NCI-H2196 treated with DMSO at 0.1 percent for 48 hours (cell line): ENCODE measurements around the gene ALX4.

ENCODE experiments used
- DNase-seq: peaks from one replicate; lab custom pipeline; 2025; ENCODE audit not compliant: unreplicated experiment; lab: John Stamatoyannopoulos, UW

ALX4 gene

GRCh38 chr11:44268614-44269080, 41.3 kb downstream of the ALX4 start:
- no peak for DNase-seq

- no peak for DNase-seq
These were observed 42.0 kb downstream of the ALX4 start for GRCh38 chr11:44267750-44268613.

GRCh38 chr11:44267006-44267749, 42.8 kb downstream of the ALX4 start:
- DNase-seq: no peak

GRCh38 chr11:44266056-44266780, 43.7 kb downstream of the ALX4 start:
- no peak for DNase-seq

GRCh38 chr11:44264761-44265160, 45.2 kb downstream of the ALX4 start:
- no peak for DNase-seq

- DNase-seq: no peak
These were observed 45.5 kb downstream of the ALX4 start for GRCh38 chr11:44264438-44264749.

- no peak for DNase-seq
These were observed 46.1 kb downstream of the ALX4 start for GRCh38 chr11:44263738-44264437.

- no peak for DNase-seq
These were observed 47.9 kb downstream of the ALX4 start for GRCh38 chr11:44261800-44262591.

GRCh38 chr11:44260081-44260480, 49.9 kb downstream of the ALX4 start:
- no peak for DNase-seq

GRCh38 chr11:44258839-44259420, 51.0 kb downstream of the ALX4 start:
- no peak for DNase-seq

- no peak for DNase-seq
These were observed 51.8 kb downstream of the ALX4 start for GRCh38 chr11:44258190-44258489.

GRCh38 chr11:44257338-44258189, 52.4 kb downstream of the ALX4 start:
- no peak for DNase-seq

GRCh38 chr11:44256673-44257291, 53.2 kb downstream of the ALX4 start:
- no peak for DNase-seq

GRCh38 chr11:44255406-44256071, 54.4 kb downstream of the ALX4 start:
- DNase-seq: no peak

- DNase-seq: no peak
These were observed 56.8 kb downstream of the ALX4 start for GRCh38 chr11:44252999-44253602.

GRCh38 chr11:44250421-44250820, 59.5 kb downstream of the ALX4 start:
- no peak for DNase-seq

- DNase-seq: no peak
These were observed 61.8 kb downstream of the ALX4 start for GRCh38 chr11:44248109-44248508.

- DNase-seq: no peak
These were observed 62.4 kb downstream of the ALX4 start for GRCh38 chr11:44247508-44247907.
